ENCODE measurements around the gene EMCN. TPM values are rescaled to one million over a fixed set of nuclear protein-coding genes. Genes with fewer than 3 reads are reported as not detected.
A peak's percentile ranks its signal among the peaks of the same experiment; 100 is the strongest.

EMCN gene
- total RNA-seq, 1 experiment from 2014 or later = 0.30 TPM

- H3K4me1 ChIP-seq = no peaks in the 10 kb centered on the region
- H3K36me3 ChIP-seq = no peaks in the 10 kb centered on the region
- H3K27me3 ChIP-seq = no peaks in the 10 kb centered on the region
- H3K4me3 ChIP-seq = no peak overlapping the region
- DNase-seq = no peak
- no peak overlapping the region for H3K27ac ChIP-seq
- H3K9me3 ChIP-seq (replicated peaks) = no peaks in the 10 kb centered on the region
These were observed 55.8 kb downstream of the EMCN start for GRCh38 chr4:100461807-100462605.

GRCh38 chr4:100450449-100450848 lies 67.4 kb downstream of the EMCN start:
- H3K27me3 ChIP-seq = no peaks in the 10 kb centered on the region
- H3K4me3 ChIP-seq = no peak overlapping the region
- H3K36me3 ChIP-seq = no peaks in the 10 kb centered on the region
- no peak overlapping the region for H3K27ac ChIP-seq
- H3K9me3 ChIP-seq (replicated peaks) = peaks cover 8% of the 10 kb centered on the region
- DNase-seq = no peak
- H3K4me1 ChIP-seq = no peaks in the 10 kb centered on the region

- DNase-seq = no peak
- Histone ChIP-seq H3K27me3 (no peaks in the 10 kb centered on the region), H3K36me3 (no peaks in the 10 kb centered on the region), H3K27ac (no peak overlapping the region), H3K4me3 (no peak overlapping the region), H3K9me3 (replicated peaks) (no peaks in the 10 kb centered on the region), H3K4me1 (no peaks in the 10 kb centered on the region)
These were observed 86.4 kb downstream of the EMCN start for GRCh38 chr4:100431416-100431815.

GRCh38 chr4:100430451-100430850 lies 87.4 kb downstream of the EMCN start:
- Histone ChIP-seq H3K9me3 (replicated peaks) (no peaks in the 10 kb centered on the region), H3K36me3 (no peaks in the 10 kb centered on the region), H3K27me3 (no peaks in the 10 kb centered on the region), H3K4me3 (no peak overlapping the region), H3K4me1 (no peaks in the 10 kb centered on the region), H3K27ac (no peak overlapping the region)
- DNase-seq = no peak

GRCh38 chr4:100429616-100430015 lies 88.2 kb downstream of the EMCN start:
- no peak for DNase-seq
- Histone ChIP-seq H3K27me3 (no peaks in the 10 kb centered on the region), H3K27ac (no peak overlapping the region), H3K9me3 (replicated peaks) (no peaks in the 10 kb centered on the region), H3K4me1 (no peaks in the 10 kb centered on the region), H3K4me3 (no peak overlapping the region), H3K36me3 (no peaks in the 10 kb centered on the region)

GRCh38 chr4:100428051-100428450 lies 89.8 kb downstream of the EMCN start:
- no peaks in the 10 kb centered on the region for H3K36me3 ChIP-seq
- H3K27me3 ChIP-seq = no peaks in the 10 kb centered on the region
- no peak overlapping the region for H3K4me3 ChIP-seq
- peak; percentile 13 to 41 for DNase-seq
- H3K4me1 ChIP-seq = no peaks in the 10 kb centered on the region
- no peak overlapping the region for H3K27ac ChIP-seq
- no peaks in the 10 kb centered on the region for H3K9me3 ChIP-seq (replicated peaks)

GRCh38 chr4:100424376-100424775 lies 93.4 kb downstream of the EMCN start:
- Histone ChIP-seq H3K4me3 (no peak overlapping the region), H3K9me3 (replicated peaks) (no peaks in the 10 kb centered on the region), H3K27me3 (no peaks in the 10 kb centered on the region), H3K4me1 (peaks cover 7% of the 10 kb centered on the region), H3K36me3 (no peaks in the 10 kb centered on the region), H3K27ac (no peak overlapping the region)
- DNase-seq = no peak

GRCh38 chr4:100422894-100423293 lies 94.9 kb downstream of the EMCN start:
- Histone ChIP-seq H3K27me3 (no peaks in the 10 kb centered on the region), H3K36me3 (no peaks in the 10 kb centered on the region), H3K4me3 (no peak overlapping the region), H3K27ac (no peak overlapping the region), H3K9me3 (replicated peaks) (no peaks in the 10 kb centered on the region), H3K4me1 (peaks cover 9% of the 10 kb centered on the region)
- DNase-seq = no peak

GRCh38 chr4:100421361-100421978 lies 96.4 kb downstream of the EMCN start:
- Histone ChIP-seq H3K27me3 (no peaks in the 10 kb centered on the region), H3K36me3 (no peaks in the 10 kb centered on the region), H3K4me3 (peak overlapping the region; percentile 49), H3K27ac (peak overlapping the region; percentile 83), H3K4me1 (peaks cover 21% of the 10 kb centered on the region), H3K9me3 (replicated peaks) (no peaks in the 10 kb centered on the region)
- peak; percentile 8 to 70 for DNase-seq

GRCh38 chr4:100420571-100420970 lies 97.3 kb downstream of the EMCN start:
- no peaks in the 10 kb centered on the region for H3K36me3 ChIP-seq
- peak; percentile 12 to 46 for DNase-seq
- H3K4me1 ChIP-seq = peaks cover 21% of the 10 kb centered on the region
- no peaks in the 10 kb centered on the region for H3K9me3 ChIP-seq (replicated peaks)
- peak overlapping the region; percentile 83 for H3K27ac ChIP-seq
- peak overlapping the region; percentile 49 for H3K4me3 ChIP-seq
- H3K27me3 ChIP-seq = no peaks in the 10 kb centered on the region

GRCh38 chr4:100417565-100417964 lies 100.3 kb downstream of the EMCN start:
- H3K9me3 ChIP-seq (replicated peaks) = no peaks in the 10 kb centered on the region
- H3K36me3 ChIP-seq = no peaks in the 10 kb centered on the region
- peak overlapping the region; percentile 40; the same call in 1 of the 2 replicates for H3K27ac ChIP-seq
- H3K27me3 ChIP-seq = no peaks in the 10 kb centered on the region
- H3K4me3 ChIP-seq = no peak overlapping the region
- DNase-seq = peak; percentile 39 to 69
- H3K4me1 ChIP-seq = peaks cover 33% of the 10 kb centered on the region

GRCh38 chr4:100414016-100414790 lies 103.6 kb downstream of the EMCN start:
- peak overlapping the region; percentile 78 for H3K27ac ChIP-seq

GRCh38 chr4:100391863-100392262 lies 126.0 kb downstream of the EMCN start:
- Histone ChIP-seq H3K4me3 (no peak overlapping the region), H3K27me3 (no peaks in the 10 kb centered on the region), H3K4me1 (0 out of 2 replicates have a peak, but pooled peaks cover 2% of the 10 kb centered on the region), H3K36me3 (no peaks in the 10 kb centered on the region), H3K9me3 (replicated peaks) (no peaks in the 10 kb centered on the region), H3K27ac (no peak overlapping the region)
- peak in 1 of 2 experiments; percentile 20 for DNase-seq

More at GRCh38 chr4:100414016-100414790, 103.6 kb downstream of the EMCN start:
- no peaks in the 10 kb centered on the region for H3K9me3 ChIP-seq (replicated peaks)
- no peaks in the 10 kb centered on the region for H3K36me3 ChIP-seq
- peak; percentile 27 to 75 for DNase-seq
- no peaks in the 10 kb centered on the region for H3K27me3 ChIP-seq
- peaks cover 26% of the 10 kb centered on the region for H3K4me1 ChIP-seq
- H3K4me3 ChIP-seq = no peak overlapping the region

GRCh38 chr4:100391086-100391485 lies 126.7 kb downstream of the EMCN start:
- no peaks in the 10 kb centered on the region for H3K9me3 ChIP-seq (replicated peaks)
- no peak overlapping the region for H3K27ac ChIP-seq
- H3K27me3 ChIP-seq = no peaks in the 10 kb centered on the region
- H3K4me1 ChIP-seq = 0 out of 2 replicates have a peak, but pooled peaks cover 2% of the 10 kb centered on the region
- no peaks in the 10 kb centered on the region for H3K36me3 ChIP-seq
- DNase-seq = no peak
- no peak overlapping the region for H3K4me3 ChIP-seq

GRCh38 chr4:100386270-100386669 lies 131.6 kb downstream of the EMCN start:
- H3K4me3 ChIP-seq = no peak overlapping the region
- no peaks in the 10 kb centered on the region for H3K36me3 ChIP-seq
- H3K9me3 ChIP-seq (replicated peaks) = no peaks in the 10 kb centered on the region
- no peaks in the 10 kb centered on the region for H3K4me1 ChIP-seq
- DNase-seq = no peak
- H3K27ac ChIP-seq = no peak overlapping the region
- H3K27me3 ChIP-seq = no peaks in the 10 kb centered on the region
